Right renal pelvis (tissue), 4 donors: ENCODE data around the gene JPT1. TPM values are rescaled to one million over a fixed set of nuclear protein-coding genes. Genes with fewer than 3 reads are reported as not detected.

ENCODE experiments used
- DNase-seq, 4 donors: peaks; one replicate each; pipeline ENCODE4 v3.0.0-alpha.2; 2013; ENCODE audit warnings: low read depth in 4 of 4, low spot score in 3 of 4, missing footprints in 1 of 4
- polyA plus RNA-seq, 4 donors: library from polyadenylated mRNA; unstranded; fragments of 120-200 nt; gene quantifications; one replicate each; pipeline ENCODE4 v1.2.1, GENCODE V29; 2013; ENCODE audit not compliant: insufficient read length in 4 of 4

Gene JPT1
- polyA plus RNA-seq, 4 donors: 84.2 to 116 (median 88.5) TPM

GRCh38 chr17:75109407-75110233 lies 44.7 kb downstream of the JPT1 start, which contains the start of gene ARMC7:
TSS of gene ARMC7 (plus strand) at chr17:75109969. CDS start at chr17:75110289, 320 bp downstream.
- DNase-seq: peak in 2 of 4 donors; percentile 74 to 81

- no peak for DNase-seq
Measured at GRCh38 chr17:75109046-75109406, 45.3 kb downstream of the JPT1 start.

GRCh38 chr17:75108193-75108592 lies 46.1 kb downstream of the JPT1 start:
- no peak for DNase-seq

GRCh38 chr17:75105126-75106080 lies 48.9 kb downstream of the JPT1 start:
- DNase-seq: no peak

DNA sequence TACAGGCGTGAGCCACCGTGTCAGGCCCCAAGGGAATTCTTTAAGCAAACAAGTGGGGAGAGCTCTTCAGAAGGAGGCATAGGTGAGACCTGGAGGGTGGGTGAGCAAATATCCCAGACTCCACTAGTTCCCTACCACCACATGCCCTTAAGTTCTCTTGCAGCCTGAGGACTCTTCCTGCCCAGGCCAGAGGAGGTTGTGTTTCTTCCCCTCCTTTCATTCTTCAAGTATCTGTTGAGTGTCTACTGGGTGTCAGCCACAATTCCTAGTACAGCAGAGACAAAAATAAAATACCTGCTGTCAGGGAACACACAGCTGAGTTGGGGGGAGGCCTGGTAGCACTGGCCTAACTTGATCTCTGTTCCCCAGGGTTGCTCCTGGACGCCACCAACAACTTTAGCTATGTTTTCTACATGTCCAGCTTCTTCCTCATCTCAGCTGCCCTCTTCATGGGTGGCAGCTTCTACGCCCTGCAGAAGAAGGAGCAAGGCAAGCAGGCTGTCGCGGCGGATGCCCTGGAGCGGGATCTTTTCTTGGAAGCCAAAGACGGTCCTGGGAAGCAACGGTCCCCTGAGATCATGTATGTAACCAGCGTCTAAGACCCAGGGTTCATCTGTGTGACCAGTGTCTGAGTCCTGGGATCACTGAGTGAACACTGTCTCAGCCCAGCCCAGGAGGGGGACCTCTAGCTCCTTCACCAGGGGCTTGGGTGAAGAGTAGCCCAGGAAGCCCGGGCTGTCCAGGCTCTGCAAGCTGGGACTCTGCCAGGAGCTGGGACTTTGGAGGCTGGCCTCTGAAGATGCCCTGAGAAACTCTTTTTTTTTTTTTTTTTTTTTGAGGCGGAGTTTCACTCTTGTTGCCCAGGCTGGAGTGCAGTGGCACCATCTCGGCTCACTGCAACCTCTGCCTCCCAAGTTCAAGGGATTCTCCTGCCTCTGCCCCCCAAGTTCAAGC lies 50.4 kb downstream of the JPT1 start:
- no peak for DNase-seq

- DNase-seq: no peak
Measured at GRCh38 chr17:75102385-75102821, 51.9 kb downstream of the JPT1 start.

DNA sequence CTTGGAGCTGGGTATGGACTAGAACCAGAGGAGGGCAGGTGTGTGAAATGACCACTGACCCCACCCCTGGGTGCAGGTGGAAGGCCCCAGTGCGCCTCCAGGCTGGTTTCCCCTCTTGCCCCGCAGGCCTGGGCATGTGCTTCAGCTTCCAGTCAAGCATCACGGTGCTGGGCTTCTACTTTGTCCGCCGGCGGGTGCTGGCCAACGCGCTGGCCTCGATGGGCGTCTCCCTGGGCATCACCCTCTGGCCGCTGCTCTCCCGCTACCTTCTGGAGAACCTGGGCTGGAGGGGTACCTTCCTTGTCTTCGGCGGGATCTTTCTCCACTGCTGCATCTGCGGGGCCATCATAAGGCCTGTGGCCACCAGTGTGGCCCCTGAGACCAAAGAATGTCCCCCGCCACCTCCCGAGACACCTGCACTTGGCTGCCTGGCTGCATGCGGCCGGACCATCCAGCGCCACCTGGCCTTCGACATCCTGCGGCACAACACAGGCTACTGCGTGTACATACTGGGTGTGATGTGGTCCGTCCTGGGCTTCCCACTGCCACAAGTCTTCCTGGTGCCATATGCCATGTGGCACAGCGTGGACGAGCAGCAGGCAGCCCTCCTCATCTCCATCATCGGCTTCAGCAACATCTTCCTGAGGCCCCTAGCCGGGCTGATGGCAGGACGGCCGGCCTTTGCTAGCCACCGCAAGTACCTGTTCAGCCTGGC lies 54.3 kb downstream of the JPT1 start:
- DNase-seq: no peak

DNA sequence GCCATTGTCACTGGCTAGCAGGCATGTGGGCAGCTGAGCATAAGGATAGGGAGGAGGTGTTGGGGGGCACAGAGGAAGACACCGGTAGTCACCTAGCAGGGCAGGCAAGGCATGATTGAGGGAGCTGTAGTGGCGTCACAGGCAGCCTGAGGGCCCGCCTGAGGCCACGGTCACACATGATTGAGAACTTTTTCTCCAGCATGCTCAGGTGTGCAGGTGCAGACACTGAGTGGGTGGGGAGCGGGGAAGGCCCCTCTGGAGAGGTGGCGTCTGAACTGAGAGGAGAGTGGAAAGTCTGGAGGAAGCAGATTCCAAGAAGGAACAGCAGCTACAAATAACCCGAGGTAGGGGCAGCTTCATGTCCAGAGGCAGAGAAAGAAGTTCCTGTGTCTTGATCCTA lies 55.5 kb downstream of the JPT1 start:
- DNase-seq: no peak

- DNase-seq: no peak
Measured at GRCh38 chr17:75097865-75098264, 56.4 kb downstream of the JPT1 start.

GRCh38 chr17:75096082-75096625 lies 58.2 kb downstream of the JPT1 start:
- no peak for DNase-seq

DNA sequence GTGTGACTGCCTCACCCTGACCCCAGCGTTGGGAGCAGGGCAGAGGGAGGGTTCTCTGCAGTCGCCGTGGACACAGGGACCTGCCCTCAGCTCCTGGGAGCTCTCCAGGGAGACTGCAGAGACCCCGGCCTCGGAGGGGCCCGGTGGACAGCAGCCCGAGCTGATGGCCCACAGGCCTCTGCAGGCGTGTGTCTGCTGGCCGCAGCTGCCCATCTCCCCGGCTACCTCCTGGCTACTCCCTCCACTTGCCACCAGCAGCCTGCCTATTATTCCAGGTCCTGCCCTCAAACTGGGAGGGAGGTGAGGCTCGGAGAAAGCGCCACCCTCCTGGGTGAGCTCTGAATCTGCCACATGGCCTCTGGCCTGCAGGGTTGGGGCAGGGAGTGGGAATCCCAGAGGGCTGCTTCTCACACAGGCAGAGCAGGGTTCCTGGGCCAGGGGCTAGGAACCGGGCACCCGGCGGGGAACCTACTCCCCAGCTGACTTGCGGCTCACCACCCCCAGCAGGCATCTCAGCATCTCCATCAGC lies 59.4 kb downstream of the JPT1 start:
- DNase-seq: no peak

DNA sequence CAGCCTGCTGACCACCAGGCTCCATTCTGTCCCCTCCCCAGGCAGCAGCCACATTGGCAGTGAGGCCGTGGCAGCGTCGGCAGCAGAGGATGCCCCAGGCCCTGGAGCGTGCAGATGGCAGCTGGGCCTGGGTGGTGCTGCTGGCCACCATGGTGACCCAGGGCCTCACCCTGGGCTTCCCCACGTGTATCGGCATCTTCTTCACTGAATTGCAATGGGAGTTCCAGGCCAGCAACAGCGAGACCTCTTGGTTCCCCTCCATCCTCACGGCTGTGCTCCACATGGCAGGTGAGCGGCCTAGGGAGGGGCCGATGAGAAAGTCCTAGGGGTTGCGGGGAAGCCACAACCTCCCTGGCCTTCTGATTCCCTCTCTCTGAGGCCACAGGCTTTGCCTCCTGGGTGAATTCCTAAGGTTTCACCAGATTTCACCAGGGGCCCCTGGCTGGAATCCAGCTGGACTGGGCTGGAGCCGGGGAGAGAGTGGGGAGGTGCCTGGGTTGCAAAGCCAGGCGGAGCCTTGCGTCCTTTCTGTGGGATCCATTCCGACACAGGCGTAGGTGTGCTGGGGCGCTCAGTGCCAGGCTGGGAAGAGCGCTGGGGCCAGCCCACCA lies 60.7 kb downstream of the JPT1 start:
- no peak for DNase-seq

GRCh38 chr17:75091855-75092327 lies 62.4 kb downstream of the JPT1 start:
- no peak for DNase-seq

- DNase-seq: no peak
Measured at GRCh38 chr17:75090871-75091854, 63.1 kb downstream of the JPT1 start.

- no peak for DNase-seq
Measured at GRCh38 chr17:75088465-75089417, 65.6 kb downstream of the JPT1 start.
